Right hindlimb (tissue), 1 donor: ENCODE results near the gene PEX5.
"Not testable (repeated sequence)": the region's sequence is repeated elsewhere in the genome, so short reads cannot be mapped to it uniquely, and the experiment has no call there.

Source experiments
- DNase-seq: peaks from one replicate; pipeline ENCODE4 v3.0.0-alpha.2; 2018

PEX5 gene

DNA sequence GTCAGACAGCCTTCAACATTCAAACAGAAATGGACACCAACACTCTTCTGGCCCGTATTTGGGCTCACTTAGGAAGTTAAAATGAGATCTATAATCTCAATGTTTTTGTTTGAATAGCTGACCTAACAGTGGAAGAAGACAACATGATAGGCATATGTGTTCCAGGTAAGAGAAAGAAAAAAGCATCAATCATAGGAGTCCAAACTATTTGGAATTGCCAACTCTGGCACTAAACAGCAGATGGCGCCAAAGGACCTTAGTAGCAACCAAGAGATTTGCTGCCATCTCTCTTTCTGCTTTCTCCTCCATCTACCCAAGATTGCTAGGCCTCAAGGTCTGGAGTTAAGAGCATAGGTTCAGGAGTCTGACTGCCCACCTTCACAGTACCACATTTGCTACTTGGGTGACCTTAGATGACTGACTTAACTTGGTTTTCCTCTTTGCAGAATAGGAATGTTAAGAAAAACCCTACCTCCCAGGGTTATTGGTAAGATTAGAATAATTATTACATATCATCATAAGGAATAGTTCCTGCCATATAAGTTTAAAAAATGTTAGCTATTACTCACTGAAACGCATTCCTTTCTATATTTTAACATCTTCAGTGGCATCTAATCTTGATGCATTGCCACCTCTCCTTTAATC is 30.2 kb downstream of the PEX5 start:
- DNase-seq: peak; percentile 63

DNA sequence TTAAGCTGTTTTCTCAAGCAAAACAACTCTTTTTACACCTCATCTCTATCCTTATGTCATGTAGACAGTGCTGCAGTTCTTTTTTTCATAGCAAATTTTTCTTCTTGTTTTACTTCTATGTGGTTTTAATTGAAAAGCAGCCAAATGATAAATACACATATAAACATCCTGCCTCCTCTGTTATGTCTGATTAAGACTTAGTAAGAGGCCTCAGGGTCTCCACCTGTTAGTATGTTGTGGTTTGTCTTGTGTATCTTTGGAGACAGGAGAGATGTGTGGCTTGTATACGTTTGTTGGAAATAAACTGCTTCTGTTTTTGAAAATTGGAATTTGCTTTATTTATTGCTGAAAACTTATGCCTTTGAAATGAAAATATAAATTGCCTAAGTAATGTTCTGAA is 32.0 kb downstream of the PEX5 start:
- DNase-seq: no peak

DNA sequence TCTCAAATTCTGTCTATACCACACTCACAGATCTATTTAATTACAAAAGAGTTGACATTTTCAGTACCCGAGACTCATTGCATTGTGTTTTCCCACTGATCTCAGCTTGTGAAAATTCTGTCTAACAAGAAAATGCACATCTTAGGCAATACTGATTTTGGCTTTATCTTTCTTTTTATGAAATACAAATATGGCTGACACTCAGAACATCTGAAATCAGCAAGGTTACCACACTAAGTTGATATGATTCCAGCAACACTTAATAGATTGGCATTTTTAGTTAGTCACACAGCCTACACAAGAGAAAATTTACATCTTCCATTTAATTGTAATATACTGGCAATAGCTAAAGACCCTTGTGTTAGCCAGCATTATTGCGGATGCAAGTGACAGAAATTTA is 40.3 kb downstream of the PEX5 start:
- no peak for DNase-seq

DNA sequence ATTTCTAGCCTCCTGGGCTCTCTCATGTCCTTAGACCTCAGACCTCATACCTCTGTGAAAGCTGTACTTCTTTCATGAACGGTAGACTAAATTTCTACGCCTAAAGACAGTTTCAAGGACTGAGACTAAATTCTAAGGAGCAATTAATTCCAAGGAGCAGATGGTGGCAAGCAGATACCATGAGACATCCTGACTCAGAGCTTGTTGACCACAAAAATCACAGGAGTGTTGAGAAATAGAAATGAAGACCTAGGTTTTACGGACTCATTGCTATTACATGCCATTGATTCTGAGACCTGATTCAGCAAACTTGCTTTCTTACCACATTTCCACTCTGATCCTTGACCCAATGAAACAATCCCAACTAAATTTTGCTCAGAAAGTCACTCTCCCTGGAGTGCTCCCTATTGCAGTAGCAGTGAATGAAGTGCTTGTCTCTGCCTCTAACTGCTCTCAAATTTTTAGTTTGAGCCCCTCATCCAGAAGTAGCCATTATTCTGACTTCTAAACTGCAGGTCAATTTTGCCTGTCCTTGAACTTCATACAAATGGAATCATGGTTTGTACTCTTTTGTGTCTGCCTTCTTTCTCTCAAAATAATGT is 52.0 kb downstream of the PEX5 start:
- no peak for DNase-seq

DNA sequence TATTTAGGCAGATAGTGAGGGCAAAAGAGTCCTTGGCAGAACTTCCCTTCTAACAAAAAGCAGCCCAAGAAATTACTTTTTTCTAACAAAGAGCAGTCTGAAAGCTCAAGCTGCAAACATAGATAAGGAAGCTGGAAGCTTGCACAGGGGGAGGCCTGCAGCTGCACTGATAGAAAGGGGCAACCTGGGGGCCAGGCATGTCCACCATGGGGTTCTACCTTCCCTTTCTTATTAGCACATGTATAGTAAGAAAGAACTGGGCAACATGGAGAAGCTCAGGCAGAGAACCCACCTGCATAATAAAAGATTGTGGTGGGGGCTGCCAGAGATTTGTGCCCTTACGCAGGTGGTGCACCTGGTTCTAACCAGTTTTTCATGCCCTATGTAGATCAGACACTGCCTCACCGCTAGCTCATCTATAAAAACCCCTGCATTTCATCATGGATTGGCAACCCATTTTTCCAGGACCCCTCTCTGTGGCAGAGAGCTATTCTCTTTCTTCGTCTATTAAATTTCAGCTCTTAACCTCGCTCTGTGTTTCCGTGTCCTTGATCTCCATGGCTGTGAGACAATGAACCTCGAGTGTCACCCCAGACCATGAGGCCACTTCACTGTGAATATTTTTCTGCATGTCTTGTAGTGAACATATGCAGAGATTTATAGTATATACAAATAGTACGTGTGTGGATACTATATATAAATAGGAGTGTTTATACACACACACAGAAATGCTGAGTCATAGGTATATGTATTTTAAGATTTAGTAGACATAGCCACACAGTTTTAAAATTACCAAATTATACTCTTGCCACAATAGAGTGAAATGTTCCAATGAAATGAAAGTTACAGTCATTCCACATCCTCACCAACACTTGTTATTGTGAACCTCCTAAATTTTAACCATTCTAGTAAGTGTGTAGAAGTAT is 53.0 kb downstream of the PEX5 start:
- DNase-seq: no peak

DNA sequence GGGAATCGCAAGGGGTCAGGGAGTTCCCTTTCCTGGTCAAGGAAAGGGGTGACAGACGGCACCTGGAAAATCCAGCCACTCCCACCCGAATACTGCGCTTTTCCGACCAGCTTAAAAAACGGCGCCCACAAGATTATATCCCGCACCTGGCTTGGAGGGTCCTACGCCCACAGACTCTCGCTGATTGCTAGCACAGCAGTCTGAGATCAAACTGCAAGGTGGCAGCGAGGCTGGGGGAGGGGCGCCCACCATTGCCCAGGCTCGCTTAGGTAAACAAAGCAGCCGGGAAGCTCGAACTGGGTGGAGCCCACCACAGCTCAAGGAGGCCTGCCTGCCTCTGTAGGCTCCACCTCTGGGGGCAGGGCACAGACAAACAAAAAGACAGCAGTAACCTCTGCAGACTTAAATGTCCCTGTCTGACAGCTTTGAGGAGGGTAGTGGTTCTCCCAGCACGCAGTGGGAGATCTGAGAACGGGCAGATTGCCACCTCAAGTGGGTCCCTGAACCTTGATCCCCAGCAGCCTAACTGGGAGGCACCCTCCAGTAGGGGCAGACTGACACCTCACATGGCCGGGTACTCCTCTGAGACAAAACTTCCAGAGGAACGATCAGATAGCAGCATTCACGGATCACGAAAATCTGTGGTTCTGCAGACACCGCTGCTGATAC is 62.0 kb downstream of the PEX5 start:
- DNase-seq: not testable (repeated sequence)

DNA sequence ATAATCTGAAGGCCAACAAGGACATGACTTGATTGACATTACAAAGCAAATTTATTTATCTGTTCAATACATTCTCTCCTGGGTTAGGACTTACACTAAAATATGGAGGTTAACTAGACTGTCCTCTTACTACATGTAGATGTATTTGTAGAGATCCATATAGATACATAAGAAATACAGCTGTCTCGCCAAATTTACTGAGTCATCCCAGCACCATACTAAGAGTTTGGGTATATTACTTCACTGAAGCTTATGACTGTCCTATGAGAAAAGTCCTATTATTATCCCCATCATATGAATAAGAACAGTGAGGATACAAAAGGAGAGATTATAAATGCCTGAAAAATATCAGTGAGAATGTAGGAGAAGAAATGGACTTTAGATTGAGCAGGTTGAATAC is 69.6 kb downstream of the PEX5 start:
- no peak for DNase-seq
